Suprapubic skin (tissue), 4 donors: ENCODE data around the gene STK24. TPM values are rescaled to one million over a fixed set of nuclear protein-coding genes. Genes with fewer than 3 reads are reported as not detected.

Experiments used
- DNase-seq, 2 donors: peaks; one replicate each; pipeline ENCODE4 v3.0.0-alpha.2; 2019; ENCODE audit warnings: low spot score in 2 of 2
- H3K27ac ChIP-seq: fragments of 200-600 bp; sonication (generic); one replicate; pipeline ENCODE4 v1.5.1; 2019
- H3K27me3 ChIP-seq: fragments of 200-600 bp; sonication (generic); one replicate; pipeline ENCODE4 v1.5.1; 2019
- H3K36me3 ChIP-seq: fragments of 200-600 bp; sonication (generic); one replicate; pipeline ENCODE4 v1.5.1; 2019
- H3K4me1 ChIP-seq: fragments of 200-600 bp; sonication (generic); one replicate; pipeline ENCODE4 v1.5.1; 2019
- H3K4me3 ChIP-seq: fragments of 200-600 bp; sonication (generic); one replicate; pipeline ENCODE4 v1.5.1; 2019; ENCODE audit warnings: mild to moderate bottlenecking
- H3K9me3 ChIP-seq: fragments of 200-600 bp; sonication (generic); one replicate; pipeline ENCODE4 v1.5.1; 2019
- EP300 ChIP-seq: sonication (generic); formaldehyde crosslinking; IDR thresholded peaks from one replicate; pipeline ENCODE4 v1.6.1; 2017; ENCODE audit warnings: antibody characterized with exemption
- POLR2A ChIP-seq, 2 donors: fragments of 450-650 bp; IDR thresholded peaks; one replicate each; pipeline ENCODE4 v1.6.1; 2017; ENCODE audit warnings: antibody characterized with exemption in 2 of 2, mild to moderate bottlenecking in 2 of 2, moderate library complexity in 2 of 2
- POLR2AphosphoS5 ChIP-seq, 3 donors: sonication (generic); formaldehyde crosslinking; IDR thresholded peaks; one replicate each; pipeline ENCODE4 v1.6.1; 2017; ENCODE audit warnings: antibody characterized with exemption in 3 of 3
- WGBS: methylation state at CpG from one replicate; pipeline ENCODE4 v1.1.5; 2018; 5-methylcytosine and 5-hydroxymethylcytosine counted together
- total RNA-seq, 4 donors: library from RNA; depleted of rRNA; stranded (reverse); fragments of >200 nt; gene quantifications; one replicate each; pipeline ENCODE4 v1.1.0, GENCODE V29; 2016
- TF ChIP-seq, protein P1 (sequence below), 2 donors: fragments of 200-600 bp in 1 of 2; fragments of 450-650 bp in 1 of 2; sonication (generic) in 1 of 2; IDR thresholded peaks; one replicate each; pipeline ENCODE4 v1.5.1; 2016 to 2019; ENCODE audit warnings: antibody characterized with exemption in 2 of 2, mild to moderate bottlenecking in 1 of 2, moderate library complexity in 1 of 2

Gene STK24
- total RNA-seq, 4 donors from 2014 or later: 132 to 200 (median 176) TPM

DNA sequence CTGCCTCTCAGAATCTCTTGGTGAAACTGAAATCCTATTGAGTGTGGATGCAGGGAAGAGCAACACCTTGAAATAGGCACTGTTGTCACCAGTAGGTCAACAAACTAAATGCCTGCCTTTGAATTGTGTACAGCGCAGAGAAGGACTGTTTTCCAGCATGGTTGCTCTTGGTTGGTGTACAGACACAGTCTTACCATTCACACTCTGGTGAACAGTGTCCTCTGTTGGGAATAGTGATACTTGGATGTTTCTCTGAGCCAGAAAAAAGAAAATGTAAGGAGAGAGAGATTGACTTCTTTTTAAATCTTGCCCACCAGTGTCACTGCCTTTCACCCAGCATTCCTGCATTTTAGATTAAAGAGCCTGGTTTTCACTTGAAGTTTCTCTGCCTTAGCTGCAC is 179.7 kb downstream of the STK24 start:
- TF ChIP-seq POLR2AphosphoS5 (IDR thresholded peaks at IDR 0.05) (no peak), POLR2A (IDR thresholded peaks at IDR 0.05) (no peak), EP300 (no peak)
- TF ChIP-seq, protein P1, sequence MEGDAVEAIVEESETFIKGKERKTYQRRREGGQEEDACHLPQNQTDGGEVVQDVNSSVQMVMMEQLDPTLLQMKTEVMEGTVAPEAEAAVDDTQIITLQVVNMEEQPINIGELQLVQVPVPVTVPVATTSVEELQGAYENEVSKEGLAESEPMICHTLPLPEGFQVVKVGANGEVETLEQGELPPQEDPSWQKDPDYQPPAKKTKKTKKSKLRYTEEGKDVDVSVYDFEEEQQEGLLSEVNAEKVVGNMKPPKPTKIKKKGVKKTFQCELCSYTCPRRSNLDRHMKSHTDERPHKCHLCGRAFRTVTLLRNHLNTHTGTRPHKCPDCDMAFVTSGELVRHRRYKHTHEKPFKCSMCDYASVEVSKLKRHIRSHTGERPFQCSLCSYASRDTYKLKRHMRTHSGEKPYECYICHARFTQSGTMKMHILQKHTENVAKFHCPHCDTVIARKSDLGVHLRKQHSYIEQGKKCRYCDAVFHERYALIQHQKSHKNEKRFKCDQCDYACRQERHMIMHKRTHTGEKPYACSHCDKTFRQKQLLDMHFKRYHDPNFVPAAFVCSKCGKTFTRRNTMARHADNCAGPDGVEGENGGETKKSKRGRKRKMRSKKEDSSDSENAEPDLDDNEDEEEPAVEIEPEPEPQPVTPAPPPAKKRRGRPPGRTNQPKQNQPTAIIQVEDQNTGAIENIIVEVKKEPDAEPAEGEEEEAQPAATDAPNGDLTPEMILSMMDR (IDR thresholded peaks at IDR 0.05): no peak
- Histone ChIP-seq H3K27ac (no peak overlapping the region), H3K9me3 (no peaks in the 10 kb centered on the region), H3K4me1 (peaks cover 17% of the 10 kb centered on the region), H3K36me3 (peaks cover 13% of the 10 kb centered on the region), H3K4me3 (no peak overlapping the region), H3K27me3 (no peaks in the 10 kb centered on the region)
- no peak for DNase-seq
- WGBS: 94% methylated on average over 1 of the region's 1 CpG

DNA sequence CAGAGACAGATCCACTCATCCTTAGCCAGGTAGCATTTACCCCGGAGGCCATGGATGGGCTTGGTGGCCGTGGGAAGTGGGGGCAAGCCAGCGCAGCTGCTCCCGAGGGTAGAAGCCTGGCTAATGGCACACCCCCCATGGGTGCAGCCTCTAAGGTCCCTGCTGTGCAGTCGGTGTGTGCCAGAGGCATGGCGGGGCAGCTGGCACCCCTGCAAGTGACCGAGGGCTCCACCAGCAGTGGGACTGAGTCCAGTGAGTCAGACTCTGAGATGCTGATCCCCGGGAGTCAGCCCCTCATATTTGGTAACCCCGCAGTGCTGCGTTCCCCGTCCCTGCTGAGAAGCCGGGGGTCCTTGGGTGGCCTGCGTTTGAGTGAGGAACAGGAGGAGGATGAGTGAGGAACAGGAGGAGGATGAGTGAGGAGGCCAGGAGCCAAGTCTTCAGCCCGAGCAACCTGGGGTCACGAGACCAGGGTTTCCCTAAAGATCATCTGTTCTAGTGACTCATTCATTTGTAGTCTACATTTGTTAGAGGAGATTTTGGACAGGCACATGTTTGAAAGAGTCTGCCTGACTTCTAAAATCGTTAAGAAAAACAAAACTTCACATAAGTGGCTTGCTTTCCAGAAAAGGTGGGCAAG is 180.7 kb downstream of the STK24 start:
- WGBS: 91% methylated on average over 12 of the region's 16 CpGs
- Histone ChIP-seq H3K27ac (no peak overlapping the region), H3K9me3 (no peaks in the 10 kb centered on the region), H3K4me1 (peaks cover 17% of the 10 kb centered on the region), H3K27me3 (no peaks in the 10 kb centered on the region), H3K4me3 (no peak overlapping the region), H3K36me3 (peaks cover 13% of the 10 kb centered on the region)
- no peak for TF ChIP-seq POLR2AphosphoS5 (IDR thresholded peaks at IDR 0.05)
- TF ChIP-seq, protein P1 (IDR thresholded peaks at IDR 0.05): no peak
- TF ChIP-seq POLR2A (IDR thresholded peaks at IDR 0.05): no peak
- no peak for TF ChIP-seq EP300
- no peak for DNase-seq

Other genes starting within 250 kb of the STK24 start
- gene SLC15A1, start 175.6 kb upstream of the STK24 start, total RNA-seq: 10 to 100 TPM; 34.1 to 64.3 (median 62.4) TPM